GM21619 (cell line): ENCODE results near the gene TMEM232.
"Not testable (repeated sequence)": the region's sequence is repeated elsewhere in the genome, so short reads cannot be mapped to it uniquely, and the experiment has no call there.

Experiments
- ATAC-seq: cut with Tn5 transposase; IDR thresholded peaks from one replicate; pipeline ENCODE4 v1.9.1; 2021; ENCODE audit not compliant: unreplicated experiment

The TMEM232 gene

DNA sequence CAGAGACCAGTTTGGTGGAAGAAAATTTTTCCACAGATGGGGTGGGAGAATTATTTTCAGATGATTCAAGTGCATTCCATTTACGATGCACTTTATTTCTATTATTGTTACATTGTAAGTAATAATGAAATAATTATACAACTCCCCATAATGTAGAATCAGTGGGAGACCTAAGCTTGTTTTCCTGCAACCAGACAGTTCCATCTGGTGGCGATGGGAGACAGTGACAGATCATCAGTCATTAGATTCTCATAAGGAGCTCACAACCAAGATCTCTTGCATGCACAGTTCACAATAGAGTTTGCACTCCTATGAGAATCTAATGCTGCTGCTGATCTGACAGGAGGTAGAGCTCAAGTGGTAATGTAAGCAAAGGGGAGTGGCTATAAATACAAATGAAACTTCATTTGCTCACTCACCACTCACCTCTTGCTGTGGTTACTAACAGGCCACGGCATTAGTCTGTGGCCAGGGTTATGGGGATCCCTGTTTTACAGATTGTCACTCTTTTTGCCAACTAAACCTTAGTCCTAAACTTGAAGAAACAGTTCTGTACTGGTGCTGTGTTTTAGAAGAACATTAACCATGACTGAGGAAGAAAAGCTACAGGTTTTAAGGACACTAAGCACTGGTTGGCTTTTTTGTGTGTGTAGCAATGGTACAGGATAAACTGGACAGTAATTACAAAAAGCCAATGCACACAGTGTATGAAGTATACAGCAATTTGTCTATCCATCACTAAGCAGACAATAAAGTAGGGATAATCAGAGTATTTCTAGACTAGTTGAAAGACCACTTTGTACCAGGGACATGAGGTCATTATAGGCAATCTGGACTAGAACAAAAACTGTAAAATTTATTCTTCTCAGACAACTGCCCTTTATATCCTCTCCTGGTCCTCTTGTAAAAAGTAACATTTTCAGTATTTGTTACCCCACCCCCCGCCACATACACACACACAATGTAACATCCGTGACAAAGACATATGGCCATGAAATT is 9.9 kb downstream of the TMEM232 start:
- ATAC-seq: peak; percentile 85

DNA sequence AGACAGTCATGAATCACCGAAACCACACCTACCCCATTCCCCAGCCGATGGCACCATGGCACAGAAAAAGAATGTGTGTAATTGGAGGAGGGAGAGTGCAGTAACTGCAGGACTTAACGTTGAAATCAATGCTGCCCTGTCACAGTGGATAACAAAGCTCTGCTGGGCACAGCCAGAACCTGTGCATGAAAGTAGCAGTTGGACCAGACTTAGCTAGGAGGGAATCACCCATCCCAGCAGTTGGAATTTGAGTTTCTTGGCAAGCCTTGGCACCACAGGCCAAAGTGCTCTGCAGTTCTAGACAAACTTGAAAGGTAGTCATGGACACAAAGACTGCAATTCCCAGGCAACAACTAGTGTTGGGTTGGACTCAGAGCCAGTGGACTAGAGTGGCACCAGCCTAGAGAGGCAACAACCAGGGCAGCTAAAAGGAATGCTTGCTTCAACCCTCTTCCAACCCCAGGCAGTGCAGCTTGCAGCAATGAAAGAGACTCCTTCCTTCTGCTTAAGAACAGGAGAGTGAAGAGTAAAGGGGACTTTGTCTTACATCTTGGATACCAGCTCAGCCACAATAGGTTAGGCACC is 19.1 kb downstream of the TMEM232 start:
- ATAC-seq: no peak

DNA sequence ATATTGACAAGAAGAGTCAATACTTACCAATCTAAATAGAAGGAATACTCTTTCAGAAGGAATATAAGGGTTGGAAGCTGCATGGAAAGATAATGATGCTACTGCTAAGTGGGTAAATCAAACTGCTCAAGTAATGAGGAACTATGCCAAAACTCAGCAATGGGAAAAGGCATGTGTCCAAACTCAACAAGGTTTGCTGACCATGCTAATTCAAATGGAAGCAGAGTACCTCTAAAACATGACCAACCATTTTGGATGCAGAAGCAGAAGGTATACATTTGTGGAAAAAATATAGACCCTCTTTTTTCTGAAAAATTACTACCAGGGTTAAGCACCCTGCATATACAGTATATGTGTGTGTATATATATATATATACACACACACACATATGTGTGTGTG is 21.1 kb downstream of the TMEM232 start:
- no peak for ATAC-seq

DNA sequence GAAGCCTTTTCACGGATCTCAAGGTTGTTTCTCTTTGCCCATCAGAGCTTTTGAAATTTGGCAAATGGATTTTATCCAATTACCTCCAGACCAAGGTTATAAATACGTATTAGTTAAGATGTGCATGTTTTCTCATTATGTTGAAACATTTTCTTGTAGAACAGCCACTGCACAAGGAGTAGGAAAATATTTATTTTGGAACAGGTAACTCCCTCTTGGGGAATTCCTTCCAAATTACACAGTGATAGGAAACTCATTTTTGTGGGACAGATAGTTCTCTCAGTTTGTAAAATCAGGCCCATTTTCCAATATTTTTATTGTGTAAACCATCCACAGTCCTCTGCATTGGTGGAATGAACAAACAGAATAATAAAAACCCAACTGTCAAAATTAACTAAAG is 23.0 kb downstream of the TMEM232 start:
- ATAC-seq: no peak

DNA sequence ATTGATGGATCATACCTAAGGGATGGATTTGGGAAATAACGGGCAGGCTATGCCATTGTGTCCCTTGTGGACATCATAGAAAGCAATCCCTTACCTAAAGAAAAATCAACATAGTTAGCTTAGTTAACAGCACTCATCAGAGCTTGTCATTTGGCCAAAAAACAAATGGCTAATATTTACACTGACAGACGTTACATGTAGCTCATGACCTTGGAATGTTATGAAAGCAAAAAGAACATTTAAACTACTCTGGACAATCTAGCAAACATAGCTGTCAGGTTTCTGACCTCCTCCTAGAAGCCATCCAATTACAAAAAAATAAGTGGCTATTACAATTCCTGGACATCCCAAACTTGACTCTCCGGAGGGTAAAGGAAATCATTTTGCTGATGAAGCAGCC is 23.8 kb downstream of the TMEM232 start:
- ATAC-seq: no peak

DNA sequence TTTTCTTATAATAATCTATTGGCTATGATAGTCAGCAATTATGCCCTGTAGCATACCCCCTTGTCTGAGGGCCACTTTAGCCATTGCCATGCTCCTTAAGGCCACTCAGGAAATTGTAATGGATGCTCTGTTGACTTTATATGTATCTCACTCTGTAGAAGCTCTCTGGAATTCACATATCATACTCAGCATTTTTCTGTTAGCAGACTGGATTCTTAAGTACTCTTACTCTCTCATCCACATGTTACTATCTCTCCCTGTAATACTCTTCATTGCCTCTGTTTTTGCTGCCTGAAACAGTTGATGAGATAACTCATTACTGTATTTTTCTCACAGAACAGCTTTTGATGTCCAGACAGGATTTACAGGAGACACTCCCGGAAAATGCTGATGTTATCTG is 24.2 kb downstream of the TMEM232 start:
- no peak for ATAC-seq

DNA sequence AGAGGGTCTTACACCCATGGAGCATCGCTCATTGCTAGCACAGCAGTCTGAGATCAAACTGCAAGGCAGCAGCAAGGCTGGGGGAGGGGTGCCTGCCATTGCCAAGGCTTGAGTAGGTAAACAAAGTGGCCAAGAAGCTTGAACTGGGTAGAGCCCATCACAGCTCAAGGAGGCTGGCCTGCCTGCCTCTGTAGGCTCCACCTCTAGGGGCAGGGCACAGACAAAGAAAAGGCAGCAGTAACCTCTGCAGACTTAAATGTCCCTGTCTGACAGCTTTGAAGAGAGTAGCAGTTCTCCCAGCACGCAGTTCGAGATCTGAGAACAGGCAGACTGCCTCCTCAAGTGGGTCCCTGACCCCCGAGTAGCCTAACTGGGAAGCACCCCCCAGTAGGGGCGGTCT is 33.8 kb downstream of the TMEM232 start:
- not testable (repeated sequence) for ATAC-seq

DNA sequence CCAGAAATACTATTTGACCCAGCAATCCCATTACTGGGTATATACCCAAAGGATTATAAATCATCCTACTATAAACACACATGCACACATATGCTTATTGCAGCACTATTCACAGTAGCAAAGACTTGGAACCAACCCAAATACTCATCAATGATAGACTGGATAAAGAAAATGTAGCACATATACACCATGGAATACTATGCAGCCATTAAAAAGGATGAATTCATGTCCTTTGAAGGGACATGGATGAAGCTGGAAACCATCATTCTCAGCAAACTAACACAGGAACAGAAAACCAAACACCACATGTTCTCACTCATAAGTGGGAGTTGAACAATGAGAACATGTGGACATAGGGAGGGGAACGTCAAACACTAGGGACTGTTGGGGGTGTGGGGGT is 35.9 kb downstream of the TMEM232 start:
- ATAC-seq: not testable (repeated sequence)

DNA sequence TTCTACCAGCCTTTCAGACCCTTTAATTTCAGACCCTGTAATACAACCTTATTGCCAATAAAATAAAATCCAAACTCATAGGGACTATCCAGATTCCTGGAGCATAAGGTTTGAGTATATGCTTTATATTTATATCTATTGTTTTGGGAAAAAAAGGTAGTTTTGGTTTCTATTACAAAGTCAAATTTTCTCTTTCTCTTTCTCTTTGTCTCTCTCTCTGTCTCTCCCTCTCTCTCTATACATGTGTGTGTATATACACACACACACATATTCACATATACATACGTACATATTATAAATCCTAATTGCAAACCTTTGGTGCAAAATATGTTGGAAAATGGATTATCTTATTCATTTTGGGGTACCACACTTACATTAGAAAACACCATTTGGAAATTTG is 39.0 kb downstream of the TMEM232 start:
- no peak for ATAC-seq

DNA sequence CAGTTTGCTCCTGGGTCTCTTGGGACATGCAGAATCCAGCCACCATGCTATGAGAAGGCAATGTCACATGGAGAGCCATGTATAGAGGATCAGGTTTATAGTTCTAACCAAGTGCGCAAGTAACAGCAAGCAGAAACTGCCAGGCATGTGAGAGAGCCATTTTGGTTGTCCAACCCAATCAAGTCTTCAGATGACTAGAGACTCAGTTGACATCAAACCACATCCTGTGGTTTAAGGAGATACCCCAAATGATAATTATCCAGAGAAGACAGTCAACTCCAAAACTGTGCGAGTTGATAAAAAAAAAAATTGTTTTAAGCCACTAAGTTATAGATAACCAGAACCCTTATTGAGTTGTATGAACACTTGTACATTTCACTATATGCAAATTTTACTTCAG is 40.2 kb downstream of the TMEM232 start:
- ATAC-seq: no peak

DNA sequence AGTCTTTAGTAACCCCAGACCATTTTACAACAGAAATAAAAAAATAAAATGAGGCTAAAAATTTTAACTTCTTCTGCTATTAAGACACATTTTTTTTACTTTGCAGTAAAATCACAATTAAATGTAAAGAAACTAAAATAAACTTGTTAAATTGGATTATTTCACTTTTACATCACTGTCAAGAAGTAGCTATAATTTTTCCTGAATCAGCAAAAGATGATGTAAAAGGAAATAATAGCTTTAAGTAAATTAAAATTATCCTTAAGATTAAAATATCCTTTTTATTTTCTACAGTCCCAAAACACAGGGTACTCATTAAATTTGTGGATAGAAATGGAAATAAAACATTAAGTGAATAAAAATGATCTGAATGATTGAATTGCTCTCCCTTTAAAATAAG is 44.5 kb downstream of the TMEM232 start:
- ATAC-seq: no peak

DNA sequence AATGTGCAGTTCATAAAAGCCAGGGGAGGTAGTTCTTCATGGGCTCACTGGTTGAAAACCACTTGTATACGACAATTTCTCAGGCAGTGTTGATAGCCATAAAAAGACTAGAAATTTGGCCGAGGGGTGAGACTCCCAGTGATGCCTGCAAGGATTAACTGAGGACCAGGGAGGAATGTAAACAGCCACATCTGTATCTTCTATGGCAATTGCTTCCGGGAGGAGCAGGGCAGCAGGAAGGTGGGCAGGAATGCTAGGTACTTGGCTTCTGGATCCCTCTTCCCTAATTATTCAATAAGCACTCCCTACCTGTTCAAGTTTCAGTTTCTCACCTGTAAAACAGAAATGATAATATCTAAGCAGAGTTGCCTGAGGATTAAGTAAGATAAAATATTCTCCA is 45.4 kb downstream of the TMEM232 start:
- no peak for ATAC-seq

DNA sequence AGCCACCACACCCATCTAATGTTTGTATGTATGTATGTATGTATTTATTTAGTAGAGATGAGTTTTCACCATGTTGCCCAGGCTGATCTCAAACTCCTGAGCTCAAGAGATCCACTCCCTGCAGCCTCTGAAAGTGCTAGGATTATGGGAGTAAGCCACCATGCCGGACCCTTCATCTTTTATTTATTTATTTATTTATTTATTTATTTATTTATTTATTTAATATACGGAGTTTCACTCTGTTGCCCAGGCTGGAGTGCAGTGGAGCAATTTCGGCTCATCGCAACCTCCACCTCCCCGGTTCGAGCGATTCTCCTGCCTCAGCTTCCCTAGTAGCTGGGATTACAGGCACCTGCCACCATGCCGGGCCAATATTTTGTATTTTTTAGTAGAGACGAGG is 49.9 kb downstream of the TMEM232 start:
- not testable (repeated sequence) for ATAC-seq

DNA sequence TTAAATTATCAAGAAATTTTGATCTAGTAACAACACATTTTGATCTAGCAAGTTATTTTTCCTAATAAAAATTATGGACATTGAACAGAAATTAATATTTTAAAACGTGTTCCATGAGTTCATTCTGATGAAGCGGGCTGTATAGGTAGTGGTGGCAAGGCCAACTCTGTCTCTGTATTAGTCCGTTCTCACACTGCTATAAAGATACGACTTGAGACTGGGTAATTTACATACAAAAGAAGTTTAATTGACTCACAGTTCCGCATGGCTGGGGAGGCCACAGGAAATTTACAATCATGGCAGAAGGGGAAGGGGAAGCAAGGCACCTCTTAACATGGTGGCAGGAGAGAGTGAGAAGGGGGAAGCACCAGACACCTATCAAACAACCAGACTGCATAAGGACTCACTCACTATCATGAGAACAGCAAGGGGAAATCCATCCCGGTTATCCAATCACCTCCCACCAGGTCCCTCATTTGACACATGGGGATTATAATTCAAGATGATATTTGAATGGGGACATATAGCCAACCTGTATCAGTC is 61.2 kb downstream of the TMEM232 start:
- ATAC-seq: peak; percentile 42

DNA sequence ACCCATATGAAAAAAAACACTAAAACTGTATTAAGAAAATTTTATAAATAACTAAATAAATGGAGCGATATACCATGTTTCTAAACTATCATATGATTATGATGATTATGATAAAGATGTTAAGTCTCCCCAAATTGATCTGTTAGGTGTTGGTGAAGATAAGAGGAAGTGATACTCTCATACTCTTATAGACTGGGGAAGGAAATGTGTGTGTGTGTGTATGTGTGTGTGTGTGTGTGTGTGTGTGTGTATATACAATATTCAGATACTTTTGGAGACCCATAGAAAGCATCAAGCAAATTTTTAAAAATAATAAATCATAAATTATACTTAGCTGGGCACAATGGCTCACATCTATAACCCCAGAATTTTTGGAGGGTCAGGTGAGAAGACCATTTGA is 62.9 kb downstream of the TMEM232 start:
- peak; percentile 77 for ATAC-seq

DNA sequence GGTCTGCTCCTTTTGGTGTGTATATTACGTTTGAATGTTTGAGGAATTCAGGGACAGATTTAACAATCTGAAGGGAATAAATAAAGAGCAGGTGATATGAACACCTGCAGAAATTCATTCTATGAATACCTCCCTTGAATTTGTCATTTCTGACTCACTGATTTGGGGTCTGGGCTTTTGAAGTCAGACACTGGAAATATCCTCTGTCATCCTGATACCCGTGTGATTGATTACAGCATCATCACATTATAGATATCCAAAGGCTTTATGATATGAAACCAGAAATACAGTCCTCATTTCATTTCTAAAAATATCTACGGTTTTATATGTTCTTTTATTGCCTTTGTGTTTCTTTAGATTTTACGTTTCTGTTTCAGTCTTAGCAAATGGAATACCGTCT is 68.5 kb downstream of the TMEM232 start:
- no peak for ATAC-seq

DNA sequence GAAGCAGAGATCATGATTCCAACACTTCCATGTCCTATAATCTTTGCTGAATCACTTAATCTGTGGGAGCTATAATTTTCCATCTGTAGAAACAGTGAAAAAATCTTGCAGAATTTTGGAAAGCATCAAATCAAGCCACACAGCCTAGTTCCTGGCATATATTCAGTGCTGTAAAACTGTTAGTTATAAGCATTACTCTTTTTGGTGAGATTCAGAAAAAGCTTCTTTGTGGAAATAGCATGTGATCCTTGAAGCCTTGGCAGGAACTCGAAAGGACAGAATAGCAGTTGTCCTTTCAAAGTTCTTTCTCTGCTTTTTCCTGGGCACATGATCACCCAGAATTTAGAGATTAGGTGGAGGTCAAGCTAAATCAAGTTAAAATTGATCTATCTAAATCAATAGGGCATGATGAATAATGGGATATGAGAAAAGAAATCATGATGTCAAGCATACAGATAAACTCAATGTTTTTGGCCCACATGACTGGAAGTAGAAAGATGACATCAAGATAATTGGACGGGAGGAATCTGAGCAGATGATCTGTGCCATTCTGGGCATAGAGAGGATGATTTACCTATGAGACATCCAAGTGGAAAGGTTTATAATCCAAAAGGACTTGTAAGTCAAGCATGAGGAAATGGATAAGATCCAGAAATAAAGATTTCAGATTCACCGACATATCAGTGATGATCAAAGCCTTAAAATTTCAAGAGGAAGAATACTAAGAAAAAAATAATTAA is 73.1 kb downstream of the TMEM232 start:
- no peak for ATAC-seq

DNA sequence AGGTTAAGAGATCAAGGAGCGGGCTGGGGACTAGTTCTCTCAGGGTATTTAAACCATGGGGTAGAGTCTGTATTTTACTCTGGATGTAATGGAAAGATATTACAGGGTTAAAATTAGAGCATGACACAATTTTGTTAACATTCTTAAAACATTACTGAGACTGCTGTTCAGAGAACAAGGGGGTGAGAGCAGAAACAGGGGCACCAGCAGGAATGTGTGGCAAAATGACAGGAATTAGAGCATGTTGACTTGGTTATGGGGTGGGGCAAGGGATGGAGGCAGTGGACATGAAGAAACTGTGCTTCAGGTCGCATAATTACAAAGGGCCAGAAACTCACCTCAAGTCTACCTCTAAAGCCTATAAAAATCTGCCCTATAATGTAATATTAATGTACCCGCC is 75.0 kb downstream of the TMEM232 start:
- ATAC-seq: no peak

DNA sequence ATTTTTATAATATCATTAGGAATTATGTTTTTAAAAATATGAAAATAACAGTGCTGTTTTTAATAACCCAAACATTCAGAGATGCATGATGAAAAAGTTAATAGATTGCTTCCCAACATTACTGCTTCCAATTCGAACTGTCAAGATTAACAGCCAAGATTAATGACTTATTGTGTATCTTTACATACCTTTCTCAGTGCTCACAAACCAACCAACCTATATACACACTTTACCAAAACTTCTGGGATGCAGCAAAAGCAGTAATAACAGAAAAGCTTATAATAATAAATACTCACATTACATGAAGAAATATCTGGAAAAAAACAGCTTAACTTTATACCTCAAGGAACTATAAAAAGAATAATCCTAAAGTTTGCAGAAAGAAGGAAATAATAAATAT is 82.1 kb downstream of the TMEM232 start:
- no peak for ATAC-seq

DNA sequence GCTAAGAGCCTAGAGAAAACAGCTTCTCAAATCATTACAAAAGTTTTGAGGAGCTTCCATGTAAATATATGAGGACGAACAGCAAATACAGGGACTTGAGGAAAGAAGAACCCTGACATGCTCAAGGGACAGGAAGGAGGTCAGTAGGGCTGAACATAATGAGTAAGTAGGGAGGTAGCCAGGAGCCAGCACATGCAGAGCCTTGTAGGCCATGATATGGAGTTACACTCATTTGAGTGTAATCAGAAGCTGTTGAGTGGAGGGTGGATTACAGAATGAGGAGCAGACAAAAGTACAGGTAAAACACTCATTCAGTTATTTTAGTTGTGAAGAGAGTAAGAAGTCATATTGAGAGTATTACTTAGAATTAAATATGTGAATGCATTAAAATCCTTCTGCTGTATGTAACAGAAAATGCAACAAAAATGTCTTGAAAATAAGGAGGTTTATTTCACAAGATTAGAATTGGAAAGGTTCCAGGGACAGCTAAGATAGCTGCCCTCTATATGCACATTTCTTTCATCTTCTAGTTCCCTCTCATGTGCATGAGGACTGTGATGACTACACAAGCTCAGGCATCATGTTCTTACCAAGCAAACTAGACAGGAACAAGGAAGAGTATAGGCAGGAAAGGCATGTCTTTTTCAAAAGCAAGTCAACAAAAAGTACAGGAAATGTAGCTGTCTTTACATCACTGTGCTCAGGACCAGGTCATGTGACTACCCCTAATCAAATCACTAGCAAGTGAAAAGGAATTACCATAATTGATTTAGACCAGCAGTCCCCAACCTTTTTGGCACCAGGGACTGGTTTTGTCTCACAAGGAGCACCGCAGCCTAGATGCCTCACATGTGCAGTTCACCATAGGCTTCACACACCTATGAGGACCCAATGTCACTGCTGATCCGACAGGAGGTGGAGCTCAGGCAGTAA is 87.2 kb downstream of the TMEM232 start:
- no peak for ATAC-seq
